ENCODE data around the gene DHCR24. TPM values are rescaled to one million over a fixed set of nuclear protein-coding genes. Genes with fewer than 3 reads are reported as not detected.

DHCR24 gene
- total RNA-seq, 4 donors from 2014 or later, result 299 to 488 (median 404) TPM

GRCh38 chr1:54825696-54826095, 61.3 kb downstream of the DHCR24 start:
- intact Hi-C loops (cut with DNase I; ENCODE audit: low total_unique reads), result no loop called here
- TF ChIP-seq POLR2A (IDR thresholded peaks at IDR 0.05), result no peak
- TF ChIP-seq CTCF (IDR thresholded peaks at IDR 0.05), result no peak
- 86 to 93% methylated on average over 4 of the region's 5 CpGs for WGBS, 2 donors
- H3K4me3 ChIP-seq (ENCODE audit: low read depth, poor library complexity, severe bottlenecking), result no peak overlapping the region
- DNase-seq (ENCODE audit: low spot score in 2 of 2), result peak in 1 of 2 donors; percentile 62

- DNase-seq (ENCODE audit: low spot score in 2 of 2), result no peak
- no peak overlapping the region for H3K4me3 ChIP-seq (ENCODE audit: low read depth, poor library complexity, severe bottlenecking)
- intact Hi-C loops (cut with DNase I; ENCODE audit: low total_unique reads), result no loop called here
- 91 to 92% methylated on average over 3 of the region's 3 CpGs for WGBS, 2 donors
- TF ChIP-seq POLR2A (IDR thresholded peaks at IDR 0.05), result no peak
- no peak for TF ChIP-seq CTCF (IDR thresholded peaks at IDR 0.05)
Measured at GRCh38 chr1:54823670-54824069, 63.3 kb downstream of the DHCR24 start.

- no peak for TF ChIP-seq CTCF (IDR thresholded peaks at IDR 0.05)
- TF ChIP-seq POLR2A (IDR thresholded peaks at IDR 0.05), result no peak
- intact Hi-C loops (cut with DNase I; ENCODE audit: low total_unique reads), result loop anchor here (10.0 kb wide), 1 partner anchor 105 kb away; no protein-coding TSS in a partner anchor
- H3K4me3 ChIP-seq (ENCODE audit: low read depth, poor library complexity, severe bottlenecking), result no peak overlapping the region
- DNase-seq (ENCODE audit: low spot score in 2 of 2), result no peak
Measured at GRCh38 chr1:54819733-54820132, 67.3 kb downstream of the DHCR24 start.

GRCh38 chr1:54819195-54819536, 67.8 kb downstream of the DHCR24 start:
- no peak overlapping the region for H3K4me3 ChIP-seq (ENCODE audit: low read depth, poor library complexity, severe bottlenecking)
- WGBS, 2 donors, result 60 to 70% methylated on average over 4 of the region's 4 CpGs
- intact Hi-C loops (cut with DNase I; ENCODE audit: low total_unique reads), result loop anchor here (10.0 kb wide), 1 partner anchor 106 kb away; no protein-coding TSS in a partner anchor
- TF ChIP-seq CTCF (IDR thresholded peaks at IDR 0.05) (no peak), POLR2A (IDR thresholded peaks at IDR 0.05) (no peak)
- peak in 1 of 2 donors; percentile 39 for DNase-seq (ENCODE audit: low spot score in 2 of 2)

GRCh38 chr1:54818461-54819194, 68.4 kb downstream of the DHCR24 start:
- DNase-seq (ENCODE audit: low spot score in 2 of 2), result peak in 1 of 2 donors; percentile 74
- intact Hi-C loops (cut with DNase I; ENCODE audit: low total_unique reads), result loop anchor here (10.0 kb wide), 1 partner anchor 106 kb away; no protein-coding TSS in a partner anchor
- no peak for TF ChIP-seq CTCF (IDR thresholded peaks at IDR 0.05)
- TF ChIP-seq POLR2A (IDR thresholded peaks at IDR 0.05), result no peak
- 27 to 45% methylated on average over 5 of the region's 5 CpGs for WGBS, 2 donors
- no peak overlapping the region for H3K4me3 ChIP-seq (ENCODE audit: low read depth, poor library complexity, severe bottlenecking)

Data from lower leg skin (tissue), 4 donors.